B cell (primary cell): ENCODE results near the gene UBASH3B. TPM values are rescaled to one million over a fixed set of nuclear protein-coding genes. Genes with fewer than 3 reads are reported as not detected.

Experiments used
- ATAC-seq: fragments of 200-7000 bp; cut with Tn5 transposase; one replicate; pipeline ENCODE4 v1.10.0; 2021; ENCODE audit warnings: low read depth, mild to moderate bottlenecking, moderate number of reproducible peaks, moderate library complexity
- CTCF ChIA-PET: fragments of 350-600 bp; sonication (Branson Sonifier 250); formaldehyde crosslinking; loops from one replicate; lab custom pipeline; 2021; ENCODE audit warnings: antibody characterized with exemption, inconsistent platforms; lab: Charles Lee
- POLR2A ChIA-PET: fragments of 350-600 bp; sonication (Branson Sonifier 250); formaldehyde crosslinking; loops from one replicate; lab custom pipeline; 2021; ENCODE audit warnings: antibody characterized with exemption; lab: Charles Lee
- DNase-seq: peaks from one replicate; pipeline ENCODE4 v3.0.0; 2013
- H2AFZ ChIP-seq: 2 replicates; pipeline ENCODE4 v1.6.1; 2012; ENCODE audit warnings: mild to moderate bottlenecking, low read depth, low read length; ENCODE audit not compliant: insufficient read depth, poor library complexity, severe bottlenecking
- H3K27ac ChIP-seq, 2 donors: 1 replicate in 1 of 2; 2 replicates in 1 of 2; pipeline ENCODE4 v1.5.1; 2012 to 2013; ENCODE audit warnings: low read length in 2 of 2, mild to moderate bottlenecking in 2 of 2, moderate library complexity in 1 of 2
- H3K27me3 ChIP-seq, 4 experiments: fragments of 200-600 bp in 1 of 4; sonication (generic) in 1 of 4; replicated peaks in 1 of 4; 1 replicate in 2 of 4; 2 replicates in 2 of 4; pipeline versions ENCODE4 v1.6.1 to v1.7.0; 2013 to 2016; ENCODE audit warnings: low read length in 3 of 4, mild to moderate bottlenecking in 2 of 4, mixed read lengths in 1 of 4, moderate library complexity in 1 of 4; ENCODE audit not compliant: insufficient read depth in 4 of 4, control insufficient read depth in 3 of 4; ENCODE audit errors: control extremely low read depth in 1 of 4
- H3K36me3 ChIP-seq, 2 experiments: replicated peaks in 1 of 2; 1 replicate in 1 of 2; 2 replicates in 1 of 2; pipeline versions ENCODE4 v1.6.1 to v1.7.1; 2013; ENCODE audit warnings: low read length in 1 of 2; ENCODE audit not compliant: insufficient read depth in 2 of 2, control insufficient read depth in 1 of 2; ENCODE audit errors: control extremely low read depth in 1 of 2, extremely low read depth in 1 of 2
- H3K4me1 ChIP-seq, 2 donors: fragments of 200-600 bp in 1 of 2; sonication (generic) in 1 of 2; 1 replicate in 1 of 2; 2 replicates in 1 of 2; pipeline versions ENCODE4 v1.5.1 to v1.6.1; 2013 to 2017; ENCODE audit warnings: low read length in 2 of 2; ENCODE audit not compliant: control insufficient read depth in 2 of 2, insufficient read depth in 2 of 2
- H3K4me2 ChIP-seq: replicated peaks from 2 replicates; pipeline ENCODE3; 2012; ENCODE audit warnings: mild to moderate bottlenecking, low read depth, low read length; ENCODE audit not compliant: poor library complexity, severe bottlenecking
- H3K4me3 ChIP-seq, 5 experiments: fragments of 200-600 bp in 1 of 5; sonication (generic) in 1 of 5; 1 replicate in 3 of 5; 2 replicates in 2 of 5; pipeline versions ENCODE4 v1.5.1 to v1.7.0; 2011 to 2016; ENCODE audit warnings: low read length in 4 of 5, mild to moderate bottlenecking in 4 of 5, low read depth in 2 of 5, control low read depth in 1 of 5, moderate library complexity in 1 of 5; ENCODE audit not compliant: insufficient read depth in 1 of 5; ENCODE audit errors: control extremely low read depth in 1 of 5, extremely low read depth in 1 of 5
- H3K79me2 ChIP-seq: fragments of 200-600 bp; sonication (generic); one replicate; pipeline ENCODE4 v1.6.0; 2016; ENCODE audit warnings: low read length; ENCODE audit not compliant: control insufficient read depth, insufficient read depth
- H3K9ac ChIP-seq: fragments of 200-600 bp; sonication (generic); 2 replicates; pipeline ENCODE4 v1.6.1; 2017; ENCODE audit warnings: mild to moderate bottlenecking, low read length, moderate library complexity
- H3K9me3 ChIP-seq, 3 donors: one replicate each; pipeline versions ENCODE4 v1.6.1 to v1.7.1; 2013; ENCODE audit warnings: low read length in 2 of 3; ENCODE audit not compliant: control insufficient read depth in 2 of 3, insufficient read depth in 1 of 3; ENCODE audit errors: control extremely low read depth in 1 of 3
- H4K20me1 ChIP-seq: 2 replicates; pipeline ENCODE4 v1.6.0; 2012; ENCODE audit warnings: mild to moderate bottlenecking, low read length; ENCODE audit not compliant: insufficient read depth, control insufficient read depth, poor library complexity, severe bottlenecking
- H3K27ac Mint-ChIP-seq: one replicate; pipeline ENCODE4 v1.8.0; 2021; ENCODE audit warnings: mixed read lengths
- H3K27me3 Mint-ChIP-seq: one replicate; pipeline ENCODE4 v1.8.0; 2021; ENCODE audit warnings: mixed read lengths
- H3K4me1 Mint-ChIP-seq: one replicate; pipeline ENCODE4 v1.8.0; 2021; ENCODE audit warnings: mixed read lengths
- H3K4me3 Mint-ChIP-seq: one replicate; pipeline ENCODE4 v1.8.0; 2021; ENCODE audit warnings: mixed read lengths
- H3K9me3 Mint-ChIP-seq: one replicate; pipeline ENCODE4 v1.8.0; 2022; ENCODE audit warnings: mixed read lengths; ENCODE audit not compliant: insufficient read depth
- CTCF ChIP-seq: fragments of 200-600 bp; IDR thresholded peaks from one replicate; pipeline ENCODE4 v1.8.0; 2022; ENCODE audit warnings: antibody characterized with exemption, mild to moderate bottlenecking
- EZH2 ChIP-seq: IDR thresholded peaks from 2 replicates; pipeline ENCODE4 v1.6.1; 2012; ENCODE audit warnings: borderline replicate concordance, low read depth, mild to moderate bottlenecking, moderate library complexity, low read length; ENCODE audit not compliant: insufficient read depth, poor library complexity, severe bottlenecking
- WGBS: methylation state at CpG from one replicate; pipeline ENCODE4 v1.1.5; 2013; ENCODE audit warnings: missing lambda C conversion rate; ENCODE audit not compliant: insufficient coverage; 5-methylcytosine and 5-hydroxymethylcytosine counted together
- intact Hi-C: fragments of 100-400 bp; cut with micrococcal nuclease; formaldehyde crosslinking; loops from one replicate; pipeline ENCODE4 v1.10.0; 2022
- polyA plus RNA-seq: library from polyadenylated mRNA; depleted of rRNA; stranded (reverse); fragments of >200 nt; gene quantifications from 2 replicates; pipeline ENCODE4 v1.2.3, GENCODE V29; 2012
- total RNA-seq, 2 donors: library from RNA; stranded (reverse); fragments of 120-200 nt in 1 of 2; gene quantifications; 1 replicate in 1 of 2; 2 replicates in 1 of 2; pipeline versions ENCODE4 v1.2.3 to v1.2.4, GENCODE V29; 2013 to 2022

UBASH3B gene
- total and polyA plus RNA-seq, 2 donors (not counting 1 experiment from before 2014, with no cell fraction given): 2.3 to 3.6 TPM

DNA sequence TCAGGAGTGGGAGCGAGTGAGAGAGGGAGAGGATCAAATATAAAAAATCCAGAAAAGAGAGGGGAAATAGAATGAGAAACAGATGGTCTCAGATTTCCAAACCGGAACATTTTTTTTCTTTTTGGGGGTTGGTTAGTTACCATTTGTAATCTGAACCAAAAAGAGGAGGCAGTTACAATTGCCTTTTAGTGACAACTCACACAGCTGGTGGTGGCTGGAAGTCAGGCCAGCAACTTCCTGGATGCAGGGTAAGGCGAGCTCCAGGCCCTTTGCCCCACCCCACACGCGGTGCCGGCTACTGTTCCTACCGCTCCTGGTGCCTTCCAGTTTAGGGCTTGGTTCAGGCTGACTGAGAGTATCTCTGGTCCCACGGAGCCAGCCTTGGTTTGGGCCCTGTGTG, 21.0 kb upstream of the UBASH3B start:
- POLR2A ChIA-PET: no interaction called here
- Mint-ChIP-seq H3K4me3 (no peak overlapping the region), H3K9me3 (no peaks in the 10 kb centered on the region), H3K27ac (no peak overlapping the region), H3K4me1 (no peaks in the 10 kb centered on the region), H3K27me3 (peaks cover 6% of the 10 kb centered on the region)
- TF ChIP-seq CTCF (no peak), EZH2 (no peak)
- DNase-seq (no peak), ATAC-seq (no peak)
- H3K27ac ChIP-seq: no peak overlapping the region
- H3K9ac ChIP-seq: no peak overlapping the region
- H3K9me3 ChIP-seq: no peaks in the 10 kb centered on the region
- no peaks in the 10 kb centered on the region for H3K4me1 ChIP-seq
- H3K4me3 ChIP-seq: no peak overlapping the region
- WGBS: 60% methylated on average over 6 of the region's 8 CpGs
- no peaks in the 10 kb centered on the region for H3K27me3 ChIP-seq
- H3K4me2 ChIP-seq: no peak overlapping the region
- CTCF ChIA-PET: interaction anchor here (1.9 to 15.7 kb wide), 4 partner anchors 119 to 219 kb away, joined by 6 to 405 read pairs (median 123); no protein-coding TSS in a partner anchor
- intact Hi-C loops: no loop called here
- no peaks in the 10 kb centered on the region for H3K79me2 ChIP-seq
- H2AFZ ChIP-seq: no peak overlapping the region
- H4K20me1 ChIP-seq: no peaks in the 10 kb centered on the region
- no peaks in the 10 kb centered on the region for H3K36me3 ChIP-seq

GRCh38 chr11:122637541-122637940, 18.0 kb upstream of the UBASH3B start:
- Histone ChIP-seq H3K27me3 (no peaks in the 10 kb centered on the region), H4K20me1 (no peaks in the 10 kb centered on the region), H3K4me3 (no peak overlapping the region), H3K4me2 (no peak overlapping the region), H3K4me1 (no peaks in the 10 kb centered on the region), H2AFZ (peak overlapping the region; percentile 49), H3K79me2 (no peaks in the 10 kb centered on the region), H3K27ac (no peak overlapping the region), H3K9ac (no peak overlapping the region), H3K36me3 (no peaks in the 10 kb centered on the region), H3K9me3 (no peaks in the 10 kb centered on the region)
- DNase-seq (peak; percentile 24), ATAC-seq (no peak)
- Mint-ChIP-seq H3K4me3 (no peak overlapping the region), H3K27me3 (peaks cover 3% of the 10 kb centered on the region), H3K4me1 (no peaks in the 10 kb centered on the region), H3K9me3 (no peaks in the 10 kb centered on the region), H3K27ac (no peak overlapping the region)
- TF ChIP-seq CTCF: no peak
- TF ChIP-seq EZH2: no peak
- ChIA-PET POLR2A (no interaction called here), CTCF (interaction anchor here (1.6 to 15.7 kb wide), 4 partner anchors 9 to 144 kb away, joined by 3 to 405 read pairs (median 122); no protein-coding TSS in a partner anchor)
- intact Hi-C loops: no loop called here
- 5% methylated on average over 4 of the region's 6 CpGs for WGBS
